PC-3 (cell line): ENCODE data around the gene MAPK1.

Experiments used
- EZH2 ChIP-seq: fragments of 300-600 bp; sonication (generic); IDR thresholded peaks from one replicate; pipeline ENCODE4 v1.6.1; 2017; ENCODE audit warnings: antibody characterized with exemption, mild to moderate bottlenecking, low read length; ENCODE audit not compliant: unreplicated experiment
- EZH2phosphoT487 ChIP-seq: fragments of 300-600 bp; sonication (generic); IDR thresholded peaks from 2 replicates; pipeline ENCODE4 v1.6.1; 2018; ENCODE audit warnings: mild to moderate bottlenecking, antibody characterized with exemption, low read length, borderline replicate concordance
- TF ChIP-seq, protein P1 (sequence below): fragments of 300-600 bp; sonication (generic); conservative IDR thresholded peaks from 2 replicates; pipeline ENCODE4 v1.5.1; 2017; ENCODE audit warnings: antibody characterized with exemption, low read depth, mild to moderate bottlenecking, low read length

DNA sequence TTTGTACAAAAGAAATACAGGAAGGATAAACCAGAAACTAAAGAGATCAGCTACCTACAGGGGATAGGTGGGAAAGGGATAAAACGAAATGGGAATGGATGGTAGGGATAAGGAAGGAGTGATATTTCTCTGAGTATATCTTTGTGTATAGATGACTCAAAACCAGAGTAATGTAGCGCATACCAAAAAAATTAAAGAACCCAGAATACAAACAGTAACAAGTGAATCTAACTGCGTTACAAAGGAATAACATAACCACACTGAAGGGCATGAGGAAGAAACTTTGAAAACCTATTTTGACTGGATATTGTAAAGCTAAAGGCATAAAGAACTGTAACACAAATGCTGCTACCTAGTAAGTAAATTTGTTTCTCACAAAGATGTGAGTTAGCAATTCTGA lies 37.9 kb downstream of the MAPK1 start:
- TF ChIP-seq, protein P1, sequence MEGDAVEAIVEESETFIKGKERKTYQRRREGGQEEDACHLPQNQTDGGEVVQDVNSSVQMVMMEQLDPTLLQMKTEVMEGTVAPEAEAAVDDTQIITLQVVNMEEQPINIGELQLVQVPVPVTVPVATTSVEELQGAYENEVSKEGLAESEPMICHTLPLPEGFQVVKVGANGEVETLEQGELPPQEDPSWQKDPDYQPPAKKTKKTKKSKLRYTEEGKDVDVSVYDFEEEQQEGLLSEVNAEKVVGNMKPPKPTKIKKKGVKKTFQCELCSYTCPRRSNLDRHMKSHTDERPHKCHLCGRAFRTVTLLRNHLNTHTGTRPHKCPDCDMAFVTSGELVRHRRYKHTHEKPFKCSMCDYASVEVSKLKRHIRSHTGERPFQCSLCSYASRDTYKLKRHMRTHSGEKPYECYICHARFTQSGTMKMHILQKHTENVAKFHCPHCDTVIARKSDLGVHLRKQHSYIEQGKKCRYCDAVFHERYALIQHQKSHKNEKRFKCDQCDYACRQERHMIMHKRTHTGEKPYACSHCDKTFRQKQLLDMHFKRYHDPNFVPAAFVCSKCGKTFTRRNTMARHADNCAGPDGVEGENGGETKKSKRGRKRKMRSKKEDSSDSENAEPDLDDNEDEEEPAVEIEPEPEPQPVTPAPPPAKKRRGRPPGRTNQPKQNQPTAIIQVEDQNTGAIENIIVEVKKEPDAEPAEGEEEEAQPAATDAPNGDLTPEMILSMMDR, result no peak
- TF ChIP-seq EZH2 (no peak), EZH2phosphoT487 (no peak)
